Osteoblast (primary cell): ENCODE measurements around the gene LRRC10. TPM values are rescaled to one million over a fixed set of nuclear protein-coding genes. Genes with fewer than 3 reads are reported as not detected.

ENCODE experiments used
- DNase-seq: peaks from one replicate; pipeline ENCODE4 v3.0.0; 2011; ENCODE audit warnings: low spot score, mixed read lengths; ENCODE audit not compliant: insufficient read length; ENCODE audit errors: missing footprints
- H2AFZ ChIP-seq: 2 replicates; pipeline ENCODE4 v1.6.0; 2011; ENCODE audit warnings: mild to moderate bottlenecking, low read length
- H3K27ac ChIP-seq: 2 replicates; pipeline ENCODE4 v1.5.1; 2011; ENCODE audit warnings: mild to moderate bottlenecking, low read depth, low read length, moderate library complexity
- H3K27me3 ChIP-seq: 2 replicates; pipeline ENCODE4 v1.6.0; 2012; ENCODE audit warnings: mild to moderate bottlenecking, control low read depth, inconsistent platforms, low read length, moderate library complexity; ENCODE audit not compliant: insufficient read depth
- H3K36me3 ChIP-seq: 2 replicates; pipeline ENCODE4 v1.5.1; 2011; ENCODE audit warnings: mild to moderate bottlenecking, low read length, control low read depth, moderate library complexity; ENCODE audit not compliant: insufficient read depth
- H3K4me1 ChIP-seq: 2 replicates; pipeline ENCODE4 v1.5.1; 2011; ENCODE audit warnings: mild to moderate bottlenecking, low read length, control low read depth, moderate library complexity; ENCODE audit not compliant: insufficient read depth
- H3K4me2 ChIP-seq: 2 replicates; pipeline ENCODE4 v1.6.0; 2011; ENCODE audit warnings: mild to moderate bottlenecking, low read length; ENCODE audit not compliant: insufficient read depth
- H3K4me3 ChIP-seq: fragments of 200-600 bp; sonication (generic); 3 replicates; pipeline ENCODE4 v1.5.1; 2012; ENCODE audit warnings: mild to moderate bottlenecking, low read length, inconsistent platforms; ENCODE audit not compliant: insufficient read depth
- H3K79me2 ChIP-seq: 2 replicates; pipeline ENCODE4 v1.6.0; 2012; ENCODE audit warnings: mild to moderate bottlenecking, low read length, control low read depth, inconsistent platforms; ENCODE audit not compliant: insufficient read depth
- H3K9me3 ChIP-seq: 2 replicates; pipeline ENCODE4 v1.5.1; 2011; ENCODE audit warnings: low read depth, low read length, control low read depth
- H4K20me1 ChIP-seq: 2 replicates; pipeline ENCODE4 v1.6.0; 2012; ENCODE audit warnings: mild to moderate bottlenecking, low read length, control low read depth; ENCODE audit not compliant: insufficient read depth
- CTCF ChIP-seq: IDR thresholded peaks from 2 replicates; pipeline ENCODE4 v1.5.1; 2011; ENCODE audit warnings: mild to moderate bottlenecking, low read depth, low read length, moderate library complexity; ENCODE audit errors: extremely low read depth
- total RNA-seq: library from RNA; depleted of rRNA; stranded (reverse); fragments of >200 nt; gene quantifications from 2 replicates; pipeline ENCODE4 v1.2.3, GENCODE V29; 2012

LRRC10 gene
- total RNA-seq, 1 donor: not detected

- no peak overlapping the region for H3K4me2 ChIP-seq
- DNase-seq: no peak
- no peaks in the 10 kb centered on the region for H4K20me1 ChIP-seq
- peaks cover 21% of the 10 kb centered on the region for H3K36me3 ChIP-seq
- H3K27ac ChIP-seq: no peak overlapping the region
- H2AFZ ChIP-seq: no peak overlapping the region
- H3K4me3 ChIP-seq: no peak overlapping the region
- H3K9me3 ChIP-seq: no peaks in the 10 kb centered on the region
- peaks cover 4% of the 10 kb centered on the region for H3K4me1 ChIP-seq
- H3K79me2 ChIP-seq: no peaks in the 10 kb centered on the region
- no peak for TF ChIP-seq CTCF
- H3K27me3 ChIP-seq: no peaks in the 10 kb centered on the region
These were observed 32.4 kb downstream of the LRRC10 start for GRCh38 chr12:69578283-69578682.

DNA sequence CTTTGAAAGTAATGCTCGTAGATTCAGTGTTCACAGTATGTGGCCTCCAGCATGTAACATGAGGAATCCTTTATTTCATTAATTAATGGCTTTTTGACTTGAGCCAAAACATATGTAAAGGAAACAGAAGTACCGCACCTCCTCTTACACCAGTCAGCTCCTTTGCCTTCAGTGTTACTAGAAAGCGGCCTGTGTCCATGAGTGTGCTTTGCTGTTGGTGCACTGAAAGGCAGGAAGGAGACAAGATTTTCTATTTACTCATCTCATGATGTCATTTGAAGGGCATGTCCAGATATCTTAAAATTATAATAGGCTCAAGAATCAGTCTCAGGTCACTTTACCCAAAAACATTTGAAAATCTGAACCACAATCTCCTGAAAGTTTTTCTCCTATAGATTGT lies 35.4 kb downstream of the LRRC10 start:
- Histone ChIP-seq H3K4me1 (peaks cover 8% of the 10 kb centered on the region), H3K79me2 (peaks cover 3% of the 10 kb centered on the region), H2AFZ (no peak overlapping the region), H4K20me1 (no peaks in the 10 kb centered on the region), H3K9me3 (no peaks in the 10 kb centered on the region), H3K4me2 (no peak overlapping the region), H3K36me3 (peaks cover 35% of the 10 kb centered on the region), H3K27ac (no peak overlapping the region), H3K27me3 (no peaks in the 10 kb centered on the region), H3K4me3 (no peak overlapping the region)
- no peak for TF ChIP-seq CTCF
- DNase-seq: peak; percentile 1

GRCh38 chr12:69570545-69571399 lies 39.9 kb downstream of the LRRC10 start:
- Histone ChIP-seq H3K9me3 (no peaks in the 10 kb centered on the region), H3K36me3 (peaks cover 40% of the 10 kb centered on the region), H3K4me3 (no peak overlapping the region), H3K79me2 (peaks cover 15% of the 10 kb centered on the region), H2AFZ (no peak overlapping the region), H3K4me2 (peak overlapping the region; percentile 57), H3K27me3 (no peaks in the 10 kb centered on the region), H3K4me1 (peaks cover 25% of the 10 kb centered on the region), H3K27ac (peak overlapping the region; percentile 85), H4K20me1 (peaks cover 3% of the 10 kb centered on the region)
- no peak for DNase-seq
- peak; percentile 78 for TF ChIP-seq CTCF

- Histone ChIP-seq H2AFZ (no peak overlapping the region), H3K4me1 (peaks cover 22% of the 10 kb centered on the region), H3K9me3 (no peaks in the 10 kb centered on the region), H3K79me2 (peaks cover 16% of the 10 kb centered on the region), H3K27ac (peak overlapping the region; percentile 85), H3K4me3 (no peak overlapping the region), H3K27me3 (no peaks in the 10 kb centered on the region), H4K20me1 (peaks cover 3% of the 10 kb centered on the region), H3K36me3 (peaks cover 35% of the 10 kb centered on the region), H3K4me2 (peak overlapping the region; percentile 57)
- DNase-seq: peak; percentile 69
- no peak for TF ChIP-seq CTCF
These were observed 40.6 kb downstream of the LRRC10 start for GRCh38 chr12:69570000-69570516.
